ENCODE measurements around the gene TMEM117.

Gene TMEM117

DNA sequence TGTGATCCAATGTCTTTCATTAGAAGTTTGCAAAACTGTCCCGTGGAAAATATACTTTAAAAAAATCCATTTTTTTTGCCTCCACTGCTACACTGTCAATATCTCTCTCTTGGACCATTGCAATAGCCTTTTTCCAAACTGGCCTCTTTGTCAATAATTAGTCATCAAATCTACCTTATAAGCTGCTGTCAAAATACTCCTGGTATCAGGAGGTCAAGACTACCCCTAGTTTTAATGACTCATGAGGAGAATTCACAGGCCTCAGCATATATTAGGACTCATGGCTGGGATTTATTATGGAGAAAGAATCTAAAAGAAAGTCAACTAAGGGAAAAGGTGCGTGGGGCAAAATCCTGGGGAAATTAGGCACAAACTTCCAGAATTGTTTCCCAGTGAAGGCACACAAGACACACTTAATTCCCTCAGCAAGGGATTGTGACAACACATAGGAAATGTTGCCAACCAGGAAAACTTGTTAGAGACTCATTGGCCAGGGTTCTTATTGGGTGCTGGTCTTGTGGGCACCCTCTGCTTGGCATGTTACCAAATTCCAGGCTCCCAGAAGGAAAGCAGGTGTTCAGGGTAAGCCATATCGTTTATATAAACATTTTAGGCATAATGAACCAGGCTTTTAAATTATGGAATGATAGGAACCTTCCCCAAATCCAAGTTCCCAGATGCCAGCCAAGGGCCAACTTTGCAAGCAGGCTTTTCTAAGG lies 56.1 kb downstream of the TMEM117 start:
- H3K27ac ChIP-seq (ENCODE audit: low read length), result no peak overlapping the region
- H3K4me3 ChIP-seq (ENCODE audit: low read depth in 1 of 2, low read length in 2 of 2), result no peak overlapping the region
- H3K36me3 ChIP-seq (ENCODE audit: control insufficient read depth in 1 of 2, insufficient read depth in 2 of 2, low read length in 2 of 2), result no peaks in the 10 kb centered on the region
- no peaks in the 10 kb centered on the region for H3K27me3 ChIP-seq (ENCODE audit: low read depth, low read length)
- no peaks in the 10 kb centered on the region for H3K9me3 ChIP-seq (ENCODE audit: control insufficient read depth in 1 of 2, low read length in 2 of 2)
- no peaks in the 10 kb centered on the region for H3K4me1 ChIP-seq (ENCODE audit: control insufficient read depth in 1 of 2, insufficient read depth in 2 of 2, low read length in 2 of 2)

DNA sequence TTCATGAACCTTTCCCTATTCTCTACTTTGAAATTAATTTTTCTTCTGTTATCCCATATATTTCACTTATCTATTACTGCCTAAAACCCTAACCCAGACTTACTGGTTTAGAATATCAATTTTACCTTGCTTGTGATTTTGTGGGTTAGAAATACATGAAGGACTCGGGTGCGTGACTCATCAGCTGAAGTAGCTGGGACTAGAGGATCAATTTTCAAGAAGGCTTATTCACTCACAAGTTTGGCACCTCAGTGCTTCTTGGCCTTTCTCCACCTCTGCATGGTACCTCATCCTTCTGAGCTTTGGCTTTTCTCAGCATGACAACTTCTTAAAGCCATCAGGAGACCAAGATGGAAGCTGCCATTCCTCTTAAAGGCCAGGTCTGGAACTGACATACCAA lies 57.8 kb downstream of the TMEM117 start:
- no peak overlapping the region for H3K4me3 ChIP-seq (ENCODE audit: low read depth in 1 of 2, low read length in 2 of 2)
- H3K27ac ChIP-seq (ENCODE audit: low read length), result no peak overlapping the region
- H3K27me3 ChIP-seq (ENCODE audit: low read depth, low read length), result no peaks in the 10 kb centered on the region
- H3K4me1 ChIP-seq (ENCODE audit: control insufficient read depth in 1 of 2, insufficient read depth in 2 of 2, low read length in 2 of 2), result no peaks in the 10 kb centered on the region
- no peaks in the 10 kb centered on the region for H3K9me3 ChIP-seq (ENCODE audit: control insufficient read depth in 1 of 2, low read length in 2 of 2)
- no peaks in the 10 kb centered on the region for H3K36me3 ChIP-seq (ENCODE audit: control insufficient read depth in 1 of 2, insufficient read depth in 2 of 2, low read length in 2 of 2)

GRCh38 chr12:43895580-43896206 lies 59.8 kb downstream of the TMEM117 start:
- Histone ChIP-seq H3K9me3 (ENCODE audit: control insufficient read depth in 1 of 2, low read length in 2 of 2) (no peaks in the 10 kb centered on the region), H3K27ac (ENCODE audit: low read length) (no peak overlapping the region), H3K27me3 (ENCODE audit: low read depth, low read length) (no peaks in the 10 kb centered on the region), H3K36me3 (ENCODE audit: control insufficient read depth in 1 of 2, insufficient read depth in 2 of 2, low read length in 2 of 2) (no peaks in the 10 kb centered on the region), H3K4me3 (ENCODE audit: low read depth in 1 of 2, low read length in 2 of 2) (no peak overlapping the region), H3K4me1 (ENCODE audit: control insufficient read depth in 1 of 2, insufficient read depth in 2 of 2, low read length in 2 of 2) (no peaks in the 10 kb centered on the region)

DNA sequence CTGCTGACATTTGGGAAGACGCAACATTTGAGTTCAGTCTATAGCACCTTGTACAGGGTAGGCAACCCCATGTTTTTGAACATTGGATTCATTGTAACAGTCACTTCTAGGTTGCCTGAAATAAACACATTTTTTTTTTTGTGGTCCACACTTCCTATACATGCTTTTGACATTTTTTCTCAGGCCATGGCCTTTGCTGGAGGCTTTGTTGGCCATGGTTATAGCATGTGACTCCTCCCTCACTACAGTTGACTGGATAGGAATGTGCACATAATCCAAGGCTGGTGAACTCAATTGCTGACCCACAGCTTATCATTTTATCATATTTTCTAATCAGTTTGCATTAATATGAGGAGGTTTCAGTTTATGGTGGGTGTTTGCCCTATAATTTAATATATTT lies 60.6 kb downstream of the TMEM117 start:
- Histone ChIP-seq H3K36me3 (ENCODE audit: control insufficient read depth in 1 of 2, insufficient read depth in 2 of 2, low read length in 2 of 2) (no peaks in the 10 kb centered on the region), H3K4me3 (ENCODE audit: low read depth in 1 of 2, low read length in 2 of 2) (no peak overlapping the region), H3K4me1 (ENCODE audit: control insufficient read depth in 1 of 2, insufficient read depth in 2 of 2, low read length in 2 of 2) (no peaks in the 10 kb centered on the region), H3K27me3 (ENCODE audit: low read depth, low read length) (no peaks in the 10 kb centered on the region), H3K27ac (ENCODE audit: low read length) (no peak overlapping the region), H3K9me3 (ENCODE audit: control insufficient read depth in 1 of 2, low read length in 2 of 2) (no peaks in the 10 kb centered on the region)

- Histone ChIP-seq H3K4me1 (ENCODE audit: control insufficient read depth in 1 of 2, insufficient read depth in 2 of 2, low read length in 2 of 2) (no peaks in the 10 kb centered on the region), H3K27ac (ENCODE audit: low read length) (no peak overlapping the region), H3K9me3 (ENCODE audit: control insufficient read depth in 1 of 2, low read length in 2 of 2) (no peaks in the 10 kb centered on the region), H3K4me3 (ENCODE audit: low read depth in 1 of 2, low read length in 2 of 2) (no peak overlapping the region), H3K36me3 (ENCODE audit: control insufficient read depth in 1 of 2, insufficient read depth in 2 of 2, low read length in 2 of 2) (no peaks in the 10 kb centered on the region), H3K27me3 (ENCODE audit: low read depth, low read length) (no peaks in the 10 kb centered on the region)
Measured at GRCh38 chr12:43898474-43898873, 62.6 kb downstream of the TMEM117 start.

DNA sequence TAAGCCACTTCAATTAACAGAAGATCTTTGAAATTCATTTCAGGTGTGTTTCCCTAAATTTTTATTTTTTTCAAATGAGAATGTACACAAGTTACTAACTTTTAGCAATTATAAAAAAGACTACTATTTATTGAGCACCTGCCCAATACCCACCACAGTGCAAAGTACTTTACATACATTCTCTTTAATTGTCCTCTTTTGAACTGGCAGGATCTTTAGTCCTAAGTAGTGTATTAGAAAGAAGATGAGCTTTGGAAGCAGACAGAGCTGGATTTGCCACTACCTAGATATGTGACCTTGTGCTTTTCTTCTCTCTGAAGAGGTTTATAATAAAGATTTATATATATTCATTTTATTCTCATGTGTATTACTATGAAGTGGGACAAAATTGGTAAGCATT lies 63.7 kb downstream of the TMEM117 start:
- H3K36me3 ChIP-seq (ENCODE audit: control insufficient read depth in 1 of 2, insufficient read depth in 2 of 2, low read length in 2 of 2), result no peaks in the 10 kb centered on the region
- no peak overlapping the region for H3K27ac ChIP-seq (ENCODE audit: low read length)
- H3K27me3 ChIP-seq (ENCODE audit: low read depth, low read length), result no peaks in the 10 kb centered on the region
- no peak overlapping the region for H3K4me3 ChIP-seq (ENCODE audit: low read depth in 1 of 2, low read length in 2 of 2)
- H3K4me1 ChIP-seq (ENCODE audit: control insufficient read depth in 1 of 2, insufficient read depth in 2 of 2, low read length in 2 of 2), result no peaks in the 10 kb centered on the region
- no peaks in the 10 kb centered on the region for H3K9me3 ChIP-seq (ENCODE audit: control insufficient read depth in 1 of 2, low read length in 2 of 2)

GRCh38 chr12:43903686-43904085 lies 67.8 kb downstream of the TMEM117 start:
- no peaks in the 10 kb centered on the region for H3K27me3 ChIP-seq (ENCODE audit: low read depth, low read length)
- H3K27ac ChIP-seq (ENCODE audit: low read length), result no peak overlapping the region
- H3K9me3 ChIP-seq (ENCODE audit: control insufficient read depth in 1 of 2, low read length in 2 of 2), result no peaks in the 10 kb centered on the region
- no peak overlapping the region for H3K4me3 ChIP-seq (ENCODE audit: low read depth in 1 of 2, low read length in 2 of 2)
- H3K4me1 ChIP-seq (ENCODE audit: control insufficient read depth in 1 of 2, insufficient read depth in 2 of 2, low read length in 2 of 2), result no peaks in the 10 kb centered on the region
- H3K36me3 ChIP-seq (ENCODE audit: control insufficient read depth in 1 of 2, insufficient read depth in 2 of 2, low read length in 2 of 2), result no peaks in the 10 kb centered on the region

GRCh38 chr12:43912859-43913258 lies 77.0 kb downstream of the TMEM117 start:
- no peaks in the 10 kb centered on the region for H3K9me3 ChIP-seq (ENCODE audit: control insufficient read depth in 1 of 2, low read length in 2 of 2)
- no peaks in the 10 kb centered on the region for H3K27me3 ChIP-seq (ENCODE audit: low read depth, low read length)
- H3K36me3 ChIP-seq (ENCODE audit: control insufficient read depth in 1 of 2, insufficient read depth in 2 of 2, low read length in 2 of 2), result no peaks in the 10 kb centered on the region
- H3K4me3 ChIP-seq (ENCODE audit: low read depth in 1 of 2, low read length in 2 of 2), result no peak overlapping the region
- no peaks in the 10 kb centered on the region for H3K4me1 ChIP-seq (ENCODE audit: control insufficient read depth in 1 of 2, insufficient read depth in 2 of 2, low read length in 2 of 2)
- no peak overlapping the region for H3K27ac ChIP-seq (ENCODE audit: low read length)

- no peak overlapping the region for H3K4me3 ChIP-seq (ENCODE audit: low read depth in 1 of 2, low read length in 2 of 2)
- H3K36me3 ChIP-seq (ENCODE audit: control insufficient read depth in 1 of 2, insufficient read depth in 2 of 2, low read length in 2 of 2), result no peaks in the 10 kb centered on the region
- no peaks in the 10 kb centered on the region for H3K4me1 ChIP-seq (ENCODE audit: control insufficient read depth in 1 of 2, insufficient read depth in 2 of 2, low read length in 2 of 2)
- no peaks in the 10 kb centered on the region for H3K27me3 ChIP-seq (ENCODE audit: low read depth, low read length)
- H3K9me3 ChIP-seq (ENCODE audit: control insufficient read depth in 1 of 2, low read length in 2 of 2), result no peaks in the 10 kb centered on the region
- no peak overlapping the region for H3K27ac ChIP-seq (ENCODE audit: low read length)
Measured at GRCh38 chr12:43914391-43914790, 78.5 kb downstream of the TMEM117 start.

- no peak overlapping the region for H3K4me3 ChIP-seq (ENCODE audit: low read depth in 1 of 2, low read length in 2 of 2)
- H3K27me3 ChIP-seq (ENCODE audit: low read depth, low read length), result no peaks in the 10 kb centered on the region
- no peak overlapping the region for H3K27ac ChIP-seq (ENCODE audit: low read length)
- no peaks in the 10 kb centered on the region for H3K36me3 ChIP-seq (ENCODE audit: control insufficient read depth in 1 of 2, insufficient read depth in 2 of 2, low read length in 2 of 2)
- H3K4me1 ChIP-seq (ENCODE audit: control insufficient read depth in 1 of 2, insufficient read depth in 2 of 2, low read length in 2 of 2), result no peaks in the 10 kb centered on the region
- no peaks in the 10 kb centered on the region for H3K9me3 ChIP-seq (ENCODE audit: control insufficient read depth in 1 of 2, low read length in 2 of 2)
Measured at GRCh38 chr12:43914923-43915468, 79.1 kb downstream of the TMEM117 start.

DNA sequence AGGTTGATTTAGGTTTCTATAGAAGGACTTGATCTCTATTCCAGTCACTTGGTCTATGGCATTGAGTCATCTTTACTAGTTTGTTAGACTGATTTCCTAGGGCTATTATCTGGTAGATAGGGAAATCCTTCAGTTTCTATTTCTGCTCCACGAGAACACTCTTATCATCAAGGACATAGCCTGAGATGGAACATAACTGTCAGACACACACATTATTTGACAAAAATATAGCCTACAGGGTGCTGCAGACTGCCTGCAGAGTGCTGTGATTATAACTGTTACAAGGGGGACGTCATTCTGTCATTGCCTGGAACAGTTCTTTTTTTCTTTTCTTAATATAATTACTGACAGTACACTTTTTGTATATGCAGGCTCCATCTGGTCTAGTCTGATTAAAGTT lies 82.0 kb downstream of the TMEM117 start:
- Histone ChIP-seq H3K27me3 (ENCODE audit: low read depth, low read length) (no peaks in the 10 kb centered on the region), H3K4me1 (ENCODE audit: control insufficient read depth in 1 of 2, insufficient read depth in 2 of 2, low read length in 2 of 2) (no peaks in the 10 kb centered on the region), H3K36me3 (ENCODE audit: control insufficient read depth in 1 of 2, insufficient read depth in 2 of 2, low read length in 2 of 2) (no peaks in the 10 kb centered on the region), H3K4me3 (ENCODE audit: low read depth in 1 of 2, low read length in 2 of 2) (no peak overlapping the region), H3K9me3 (ENCODE audit: control insufficient read depth in 1 of 2, low read length in 2 of 2) (no peaks in the 10 kb centered on the region), H3K27ac (ENCODE audit: low read length) (no peak overlapping the region)
